Endodermal cell (in vitro differentiated cells): Measurements from ENCODE around the gene ZNF445. TPM values are rescaled to one million over a fixed set of nuclear protein-coding genes. Genes with fewer than 3 reads are reported as not detected.

Experiments
- DNase-seq: peaks from one replicate; pipeline ENCODE4 v3.0.0-alpha.2; 2017
- H3K27ac ChIP-seq: 2 replicates; pipeline ENCODE4 v1.5.1; 2013; ENCODE audit warnings: mild to moderate bottlenecking, low read depth, low read length, moderate library complexity
- H3K27me3 ChIP-seq: 2 replicates; pipeline ENCODE4 v1.6.1; 2013; ENCODE audit warnings: mild to moderate bottlenecking, low read length, moderate library complexity; ENCODE audit not compliant: insufficient read depth, control insufficient read depth, poor library complexity, severe bottlenecking
- H3K36me3 ChIP-seq: 2 replicates; pipeline ENCODE4 v1.7.0; 2013; ENCODE audit warnings: mild to moderate bottlenecking, low read length, moderate library complexity; ENCODE audit not compliant: control insufficient read depth, insufficient read depth
- H3K4me1 ChIP-seq: one replicate; pipeline ENCODE4 v1.7.0; 2013; ENCODE audit warnings: low read length; ENCODE audit not compliant: control insufficient read depth, insufficient read depth
- H3K4me3 ChIP-seq: 2 replicates; pipeline ENCODE4 v1.5.1; 2013; ENCODE audit warnings: mild to moderate bottlenecking, low read length, moderate library complexity
- H3K9ac ChIP-seq: 2 replicates; pipeline ENCODE4 v1.6.1; 2013; ENCODE audit warnings: mild to moderate bottlenecking, low read length, moderate library complexity; ENCODE audit not compliant: poor library complexity, severe bottlenecking; ENCODE audit errors: extremely low read depth
- H3K9me3 ChIP-seq: 2 replicates; pipeline ENCODE4 v1.6.1; 2013; ENCODE audit warnings: mild to moderate bottlenecking, low read length, moderate library complexity; ENCODE audit not compliant: control insufficient read depth
- H3K27ac Mint-ChIP-seq: 2 replicates; pipeline ENCODE4 v1.8.0; 2020; ENCODE audit warnings: mixed read lengths
- H3K27me3 Mint-ChIP-seq: 2 replicates; pipeline ENCODE4 v1.8.0; 2021; ENCODE audit warnings: mild to moderate bottlenecking, mixed read lengths; ENCODE audit not compliant: insufficient read depth
- H3K36me3 Mint-ChIP-seq: 2 replicates; pipeline ENCODE4 v1.8.0; 2020; ENCODE audit warnings: low read depth, mixed read lengths
- H3K4me1 Mint-ChIP-seq: 2 replicates; pipeline ENCODE4 v1.8.0; 2020; ENCODE audit warnings: mixed read lengths
- H3K4me3 Mint-ChIP-seq: 2 replicates; pipeline ENCODE4 v1.8.0; 2020; ENCODE audit warnings: mild to moderate bottlenecking, moderate library complexity, mixed read lengths
- H3K9me3 Mint-ChIP-seq: 2 replicates; pipeline ENCODE4 v1.8.0; 2020; ENCODE audit warnings: mild to moderate bottlenecking, mixed read lengths
- CTCF ChIP-seq: fragments of 200-600 bp; sonication (generic); conservative IDR thresholded peaks from 2 replicates; pipeline ENCODE4 v1.5.0; 2021; ENCODE audit warnings: antibody characterized with exemption, mild to moderate bottlenecking
- WGBS, 2 experiments: methylation state at CpG; one replicate each; pipeline versions ENCODE4 v1.1.5 to v1.1.7; 2013; ENCODE audit warnings: missing lambda C conversion rate in 2 of 2, mixed read lengths in 1 of 2; ENCODE audit not compliant: insufficient coverage in 1 of 2, insufficient read length in 1 of 2; 5-methylcytosine and 5-hydroxymethylcytosine counted together
- total RNA-seq, 2 donors: library from RNA; stranded (reverse); fragmentation: NEBNext Ultra II Directional in 1 of 2; extraction: Animal tissue kit (Norgen Biotek cat#: 25700) in 1 of 2; gene quantifications; 2 replicates in 1 of 2; 3 replicates in 1 of 2; pipeline ENCODE4 v1.2.1, GENCODE V29; 2021

ZNF445 gene
- total RNA-seq, 2 donors from 2014 or later: 35.4 to 56.9 TPM

GRCh38 chr3:44430466-44430865 lies 47.0 kb downstream of the ZNF445 start:
- H3K9ac ChIP-seq: no peak overlapping the region
- WGBS, 2 experiments: 92 to 94% methylated on average over 4 of the region's 4 CpGs
- H3K9me3 Mint-ChIP-seq: no peaks in the 10 kb centered on the region
- H3K27ac ChIP-seq: no peak overlapping the region
- TF ChIP-seq CTCF: no peak
- no peaks in the 10 kb centered on the region for H3K9me3 ChIP-seq
- H3K4me1 Mint-ChIP-seq: no peaks in the 10 kb centered on the region
- no peaks in the 10 kb centered on the region for H3K27me3 Mint-ChIP-seq
- DNase-seq: no peak
- H3K27me3 ChIP-seq: no peaks in the 10 kb centered on the region
- H3K36me3 Mint-ChIP-seq: no peaks in the 10 kb centered on the region
- no peak overlapping the region for H3K27ac Mint-ChIP-seq
- no peak overlapping the region for H3K4me3 ChIP-seq
- H3K4me3 Mint-ChIP-seq: no peak overlapping the region
- H3K4me1 ChIP-seq: no peaks in the 10 kb centered on the region
- H3K36me3 ChIP-seq: no peaks in the 10 kb centered on the region

GRCh38 chr3:44429459-44429858 lies 48.0 kb downstream of the ZNF445 start:
- H3K27me3 ChIP-seq: no peaks in the 10 kb centered on the region
- no peaks in the 10 kb centered on the region for H3K4me1 ChIP-seq
- H3K36me3 Mint-ChIP-seq: no peaks in the 10 kb centered on the region
- no peak overlapping the region for H3K27ac Mint-ChIP-seq
- no peaks in the 10 kb centered on the region for H3K9me3 ChIP-seq
- no peak for DNase-seq
- no peaks in the 10 kb centered on the region for H3K36me3 ChIP-seq
- H3K4me1 Mint-ChIP-seq: no peaks in the 10 kb centered on the region
- no peak for TF ChIP-seq CTCF
- WGBS, 2 experiments: 97 to 100% methylated on average over 6 of the region's 6 CpGs
- no peaks in the 10 kb centered on the region for H3K9me3 Mint-ChIP-seq
- no peaks in the 10 kb centered on the region for H3K27me3 Mint-ChIP-seq
- H3K4me3 ChIP-seq: no peak overlapping the region
- H3K9ac ChIP-seq: no peak overlapping the region
- H3K4me3 Mint-ChIP-seq: no peak overlapping the region
- H3K27ac ChIP-seq: no peak overlapping the region

GRCh38 chr3:44428910-44429309 lies 48.6 kb downstream of the ZNF445 start:
- no peaks in the 10 kb centered on the region for H3K9me3 Mint-ChIP-seq
- Histone ChIP-seq H3K36me3 (no peaks in the 10 kb centered on the region), H3K9ac (no peak overlapping the region), H3K27me3 (no peaks in the 10 kb centered on the region), H3K9me3 (no peaks in the 10 kb centered on the region), H3K27ac (no peak overlapping the region), H3K4me1 (no peaks in the 10 kb centered on the region), H3K4me3 (no peak overlapping the region)
- H3K4me1 Mint-ChIP-seq: no peaks in the 10 kb centered on the region
- TF ChIP-seq CTCF: no peak
- H3K4me3 Mint-ChIP-seq: no peak overlapping the region
- H3K27me3 Mint-ChIP-seq: no peaks in the 10 kb centered on the region
- no peak overlapping the region for H3K27ac Mint-ChIP-seq
- 88 to 89% methylated on average over 3 to 7 of the region's 7 CpGs for WGBS, 2 experiments
- no peaks in the 10 kb centered on the region for H3K36me3 Mint-ChIP-seq
- no peak for DNase-seq
